OCI-LY7 (cell line): Measurements from ENCODE around the gene CRYBG1. TPM values are rescaled to one million over a fixed set of nuclear protein-coding genes. Genes with fewer than 3 reads are reported as not detected.

Experiments used
- BruUV-seq: library from RNA; stranded (reverse); fragments of 400-500 nt; replicated peaks from 2 replicates; lab custom pipeline; 2021; lab: Mats Ljungman, UMichigan
- CTCF ChIA-PET: fragments of 300-600 bp; sonication (Branson Sonifier 250); formaldehyde crosslinking; loops from one replicate; lab custom pipeline; 2022; ENCODE audit warnings: antibody characterized with exemption; ENCODE audit not compliant: unreplicated experiment; lab: Charles Lee
- POLR2A ChIA-PET: fragments of 300-600 bp; sonication (Branson Sonifier 250); formaldehyde crosslinking; loops from one replicate; lab custom pipeline; 2022; ENCODE audit warnings: antibody characterized with exemption; lab: Charles Lee
- DNase-seq: peaks from one replicate; pipeline ENCODE4 v3.0.0-alpha.2; 2015; ENCODE audit warnings: low spot score
- H2AFZ ChIP-seq: fragments of 200-600 bp; sonication (generic), shearing (Covaris generic); 2 replicates; pipeline ENCODE4 v1.6.1; 2014; ENCODE audit warnings: mild to moderate bottlenecking, antibody characterized with exemption, low read length, moderate library complexity
- H3K27ac ChIP-seq: fragments of 200-600 bp; sonication (generic); 2 replicates; pipeline ENCODE4 v1.5.1; 2014; ENCODE audit warnings: mixed run types, low read depth, mild to moderate bottlenecking, moderate library complexity, low read length, inconsistent platforms; ENCODE audit not compliant: poor library complexity, severe bottlenecking
- H3K36me3 ChIP-seq: fragments of 200-600 bp; sonication (generic); 2 replicates; pipeline ENCODE4 v1.6.1; 2014; ENCODE audit warnings: mild to moderate bottlenecking, antibody characterized with exemption, low read length, moderate library complexity, mixed read lengths; ENCODE audit not compliant: insufficient read depth
- H3K4me1 ChIP-seq: fragments of 200-600 bp; sonication (generic); 2 replicates; pipeline ENCODE4 v1.5.1; 2014; ENCODE audit warnings: mild to moderate bottlenecking, low read length; ENCODE audit not compliant: insufficient read depth, poor library complexity, severe bottlenecking
- H3K4me2 ChIP-seq: fragments of 200-600 bp; sonication (generic); 2 replicates; pipeline ENCODE4 v1.6.1; 2014; ENCODE audit warnings: mild to moderate bottlenecking, low read length
- H3K4me3 ChIP-seq: fragments of 200-600 bp; sonication (generic); 2 replicates; pipeline ENCODE4 v1.5.1; 2014; ENCODE audit warnings: mild to moderate bottlenecking, low read depth, low read length; ENCODE audit not compliant: poor library complexity, severe bottlenecking
- H3K79me2 ChIP-seq: fragments of 200-600 bp; sonication (generic); 2 replicates; pipeline ENCODE4 v1.6.1; 2016; ENCODE audit warnings: low read depth, mild to moderate bottlenecking, low read length, moderate library complexity, mixed read lengths; ENCODE audit not compliant: insufficient read depth
- H3K9me2 ChIP-seq: fragments of 200-600 bp; sonication (generic); 2 replicates; pipeline ENCODE4 v1.6.1; 2016; ENCODE audit warnings: mild to moderate bottlenecking, low read length, mixed read lengths; ENCODE audit not compliant: insufficient read depth
- H3K9me3 ChIP-seq: fragments of 200-600 bp; sonication (generic); 2 replicates; pipeline ENCODE4 v1.6.1; 2014; ENCODE audit warnings: mild to moderate bottlenecking, mixed run types, low read length, mixed read lengths
- H4K20me1 ChIP-seq: fragments of 200-600 bp; sonication (generic); 2 replicates; pipeline ENCODE4 v1.6.1; 2014; ENCODE audit warnings: mild to moderate bottlenecking, antibody characterized with exemption, low read length, moderate library complexity, mixed read lengths; ENCODE audit not compliant: insufficient read depth
- EZH2phosphoT487 ChIP-seq: fragments of 200-600 bp; sonication (generic); IDR thresholded peaks from 2 replicates; pipeline ENCODE4 v1.6.1; 2018; ENCODE audit warnings: low read depth, borderline replicate concordance, mild to moderate bottlenecking, mixed run types, antibody characterized with exemption, low read length, moderate library complexity, mixed read lengths
- intact Hi-C: fragments of 100-400 bp; cut with micrococcal nuclease; formaldehyde crosslinking; loops from one replicate; pipeline ENCODE4 v1.10.0; 2022; ENCODE audit not compliant: unreplicated experiment
- total RNA-seq, 2 experiments: library from RNA; depleted of rRNA in 1 of 2; stranded (reverse); fragments of >200 nt in 1 of 2; shearing (Covaris generic) in 1 of 2; gene quantifications; 2 replicates each; pipeline ENCODE4 v1.2.3, GENCODE V29; 2014 to 2022
- TF ChIP-seq, protein P1 (sequence below): fragments of 200-600 bp; sonication (generic); conservative IDR thresholded peaks from 2 replicates; pipeline ENCODE4 v1.5.1; 2014; ENCODE audit warnings: mild to moderate bottlenecking, antibody characterized with exemption, low read length, moderate library complexity, mixed read lengths

Gene CRYBG1
- total RNA-seq, 2 experiments from 2014 or later = 41.7 to 66.2 TPM

DNA sequence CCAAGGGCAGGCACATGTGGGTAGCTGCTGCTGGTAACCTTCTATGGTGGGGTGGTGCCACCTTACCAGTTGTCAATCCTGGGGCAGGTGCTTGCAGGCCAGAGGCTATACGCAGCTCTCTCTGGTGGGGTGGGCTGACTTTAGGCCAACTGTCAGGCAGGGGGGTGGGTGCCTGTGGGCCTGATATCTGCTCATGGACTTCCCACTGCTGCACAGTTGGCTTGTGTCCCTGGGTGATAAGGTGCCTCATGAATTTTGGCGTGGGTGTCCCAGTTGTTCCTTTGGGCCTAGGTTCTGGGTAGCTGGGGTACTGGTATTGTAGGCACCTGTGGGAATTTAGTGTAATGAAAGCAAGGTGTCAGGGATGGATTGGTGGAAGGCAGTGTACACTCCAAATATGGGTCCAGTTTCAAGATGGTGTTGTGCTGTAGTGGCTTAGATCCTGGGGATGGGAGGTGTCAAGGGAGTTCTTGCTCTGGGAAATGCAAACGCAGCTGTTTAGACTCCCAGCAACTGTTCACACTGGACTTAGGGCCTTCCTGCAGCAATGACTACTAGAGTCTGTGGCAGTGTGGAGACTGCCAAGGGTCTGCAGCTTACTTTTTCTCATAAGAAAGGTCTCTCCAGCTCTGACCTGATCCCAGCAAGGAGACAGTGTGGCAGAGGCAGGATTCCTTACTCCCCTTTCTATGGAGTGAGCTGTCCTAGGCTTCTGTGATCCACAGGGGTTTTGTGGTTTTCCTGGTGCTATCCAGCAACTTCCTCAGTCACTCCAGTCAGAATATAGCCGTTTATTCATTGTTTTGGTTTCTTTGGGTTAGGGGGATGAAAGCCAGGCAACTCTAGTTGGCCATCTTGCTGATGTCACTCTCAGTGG, 128.2 kb downstream of the CRYBG1 start:
- BruUV-seq = no TSS peak
- intact Hi-C loops = loop anchor here (5.0 kb wide), 1 partner anchor 779 kb away; no protein-coding TSS in a partner anchor

DNA sequence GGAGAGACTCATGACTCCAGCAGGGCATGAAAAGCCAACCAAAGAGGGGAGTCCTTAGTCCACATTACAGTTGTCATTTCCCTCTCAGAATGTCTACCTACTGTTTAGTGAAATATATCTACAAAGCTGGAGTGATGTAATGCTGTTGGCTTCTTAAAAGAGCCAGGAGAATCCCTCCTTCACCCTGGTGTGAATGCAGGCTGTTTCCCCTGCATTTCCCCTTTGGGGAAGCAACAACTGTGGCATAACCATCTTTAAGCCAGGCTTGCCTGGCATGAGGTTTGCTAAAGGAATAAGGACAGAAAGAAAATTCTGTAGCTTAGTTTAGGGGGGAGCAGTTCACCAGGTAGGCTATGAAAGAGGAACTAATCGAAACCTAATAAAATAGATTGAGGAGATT, 129.5 kb downstream of the CRYBG1 start:
- Histone ChIP-seq H4K20me1 (no peaks in the 10 kb centered on the region), H3K4me1 (no peaks in the 10 kb centered on the region), H3K9me2 (no peaks in the 10 kb centered on the region), H3K79me2 (no peaks in the 10 kb centered on the region), H3K4me3 (no peak overlapping the region), H3K4me2 (no peak overlapping the region), H3K9me3 (no peaks in the 10 kb centered on the region), H3K36me3 (no peaks in the 10 kb centered on the region), H2AFZ (no peak overlapping the region), H3K27ac (no peak overlapping the region)
- no TSS peak for BruUV-seq
- POLR2A ChIA-PET = no interaction called here
- TF ChIP-seq, protein P1, sequence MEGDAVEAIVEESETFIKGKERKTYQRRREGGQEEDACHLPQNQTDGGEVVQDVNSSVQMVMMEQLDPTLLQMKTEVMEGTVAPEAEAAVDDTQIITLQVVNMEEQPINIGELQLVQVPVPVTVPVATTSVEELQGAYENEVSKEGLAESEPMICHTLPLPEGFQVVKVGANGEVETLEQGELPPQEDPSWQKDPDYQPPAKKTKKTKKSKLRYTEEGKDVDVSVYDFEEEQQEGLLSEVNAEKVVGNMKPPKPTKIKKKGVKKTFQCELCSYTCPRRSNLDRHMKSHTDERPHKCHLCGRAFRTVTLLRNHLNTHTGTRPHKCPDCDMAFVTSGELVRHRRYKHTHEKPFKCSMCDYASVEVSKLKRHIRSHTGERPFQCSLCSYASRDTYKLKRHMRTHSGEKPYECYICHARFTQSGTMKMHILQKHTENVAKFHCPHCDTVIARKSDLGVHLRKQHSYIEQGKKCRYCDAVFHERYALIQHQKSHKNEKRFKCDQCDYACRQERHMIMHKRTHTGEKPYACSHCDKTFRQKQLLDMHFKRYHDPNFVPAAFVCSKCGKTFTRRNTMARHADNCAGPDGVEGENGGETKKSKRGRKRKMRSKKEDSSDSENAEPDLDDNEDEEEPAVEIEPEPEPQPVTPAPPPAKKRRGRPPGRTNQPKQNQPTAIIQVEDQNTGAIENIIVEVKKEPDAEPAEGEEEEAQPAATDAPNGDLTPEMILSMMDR = no peak
- TF ChIP-seq EZH2phosphoT487 = no peak
- no peak for DNase-seq
- CTCF ChIA-PET = no interaction called here
- intact Hi-C loops = no loop called here

More for the DNA sequence above, 128.2 kb downstream of the CRYBG1 start:
- TF ChIP-seq, protein P1 = no peak
- no peak for TF ChIP-seq EZH2phosphoT487
- Histone ChIP-seq H3K9me3 (no peaks in the 10 kb centered on the region), H3K9me2 (no peaks in the 10 kb centered on the region), H3K79me2 (no peaks in the 10 kb centered on the region), H3K36me3 (no peaks in the 10 kb centered on the region), H3K4me1 (no peaks in the 10 kb centered on the region), H2AFZ (no peak overlapping the region), H4K20me1 (no peaks in the 10 kb centered on the region), H3K27ac (no peak overlapping the region), H3K4me3 (no peak overlapping the region), H3K4me2 (no peak overlapping the region)
- DNase-seq = no peak
- POLR2A ChIA-PET = interaction anchor here (0.5 to 0.7 kb wide), 5 partner anchors 24 to 1763 kb away, joined by 3 to 4 read pairs (median 3); no protein-coding TSS in a partner anchor
- CTCF ChIA-PET = no interaction called here

DNA sequence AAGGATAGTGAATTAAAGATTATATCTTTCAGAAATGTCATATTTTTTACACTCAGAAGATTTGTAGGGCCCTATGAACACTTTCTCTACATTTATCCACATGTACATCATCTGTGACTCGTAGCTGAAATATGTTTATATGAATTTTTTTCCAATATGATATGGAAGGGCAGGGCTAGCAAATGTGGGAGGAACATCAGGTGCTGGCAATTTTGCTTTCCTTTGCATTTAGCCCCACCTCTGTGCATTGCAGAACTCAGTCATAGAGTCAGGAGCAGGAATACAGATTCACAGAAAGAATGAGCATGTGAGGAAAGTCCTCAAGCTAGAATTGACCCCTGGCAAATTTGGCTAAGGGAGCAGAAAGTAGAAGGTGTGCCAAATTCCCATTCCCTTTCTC, 129.9 kb downstream of the CRYBG1 start:
- Histone ChIP-seq H3K79me2 (no peaks in the 10 kb centered on the region), H3K27ac (no peak overlapping the region), H3K4me3 (no peak overlapping the region), H3K9me3 (no peaks in the 10 kb centered on the region), H4K20me1 (no peaks in the 10 kb centered on the region), H3K36me3 (no peaks in the 10 kb centered on the region), H3K4me2 (no peak overlapping the region), H2AFZ (no peak overlapping the region), H3K4me1 (no peaks in the 10 kb centered on the region), H3K9me2 (no peaks in the 10 kb centered on the region)
- POLR2A ChIA-PET = interaction anchor here (0.5 kb wide), 1 partner anchor 125 kb away, joined by 3 read pairs; no protein-coding TSS in a partner anchor
- BruUV-seq = no TSS peak
- CTCF ChIA-PET = no interaction called here
- no peak for TF ChIP-seq EZH2phosphoT487
- TF ChIP-seq, protein P1 = no peak
- no peak for DNase-seq
- intact Hi-C loops = no loop called here
